Glutamatergic neuron (in vitro differentiated cells): ENCODE results near the gene CA5A. TPM values are rescaled to one million over a fixed set of nuclear protein-coding genes. Genes with fewer than 3 reads are reported as not detected.

Experiments used
- DNase-seq: peaks from one replicate; pipeline ENCODE4 v3.0.0; 2022
- H3K27ac Mint-ChIP-seq: one replicate; pipeline ENCODE4 v1.8.0; 2020; ENCODE audit warnings: mild to moderate bottlenecking, mixed read lengths, inconsistent platforms; ENCODE audit not compliant: unreplicated experiment
- H3K27me3 Mint-ChIP-seq: one replicate; pipeline ENCODE4 v1.8.0; 2020; ENCODE audit warnings: mild to moderate bottlenecking, moderate library complexity, mixed read lengths, inconsistent platforms; ENCODE audit not compliant: unreplicated experiment
- H3K36me3 Mint-ChIP-seq: one replicate; pipeline ENCODE4 v1.8.0; 2020; ENCODE audit warnings: mild to moderate bottlenecking, mixed read lengths, inconsistent platforms; ENCODE audit not compliant: unreplicated experiment
- H3K4me1 Mint-ChIP-seq: one replicate; pipeline ENCODE4 v1.8.0; 2020; ENCODE audit warnings: mild to moderate bottlenecking, low read depth, mixed read lengths, inconsistent platforms; ENCODE audit not compliant: unreplicated experiment
- H3K4me3 Mint-ChIP-seq: one replicate; pipeline ENCODE4 v1.8.0; 2020; ENCODE audit warnings: mild to moderate bottlenecking, mixed read lengths, inconsistent platforms; ENCODE audit not compliant: unreplicated experiment
- H3K9me3 Mint-ChIP-seq: one replicate; pipeline ENCODE4 v1.8.0; 2020; ENCODE audit warnings: mild to moderate bottlenecking, moderate library complexity, mixed read lengths, inconsistent platforms; ENCODE audit not compliant: unreplicated experiment
- CTCF ChIP-seq: fragments of 200-600 bp; sonication (generic); IDR thresholded peaks from one replicate; pipeline ENCODE4 v1.5.0; 2021; ENCODE audit not compliant: partially characterized antibody, unreplicated experiment
- total RNA-seq: library from RNA; stranded (reverse); fragmentation: NEBNext Ultra II Directional; extraction: Animal tissue kit (Norgen Biotek cat#: 25700); gene quantifications from one replicate; pipeline ENCODE4 v1.2.1, GENCODE V29; 2021; ENCODE audit not compliant: unreplicated experiment

Gene CA5A
- total RNA-seq, 1 donor from 2014 or later = not detected

GRCh38 chr16:87974178-87974577, 37.8 kb upstream of the CA5A start:
- Mint-ChIP-seq H3K4me3 (peak overlapping the region; percentile 65), H3K4me1 (peaks cover 19% of the 10 kb centered on the region), H3K27ac (peak overlapping the region; percentile 83), H3K27me3 (peaks cover 4% of the 10 kb centered on the region), H3K9me3 (peaks cover 14% of the 10 kb centered on the region), H3K36me3 (peaks cover 24% of the 10 kb centered on the region)
- no peak for TF ChIP-seq CTCF
- no peak for DNase-seq

- no peak for DNase-seq
- Mint-ChIP-seq H3K9me3 (peaks cover 17% of the 10 kb centered on the region), H3K4me3 (no peak overlapping the region), H3K27ac (no peak overlapping the region), H3K36me3 (peaks cover 24% of the 10 kb centered on the region), H3K27me3 (peaks cover 4% of the 10 kb centered on the region), H3K4me1 (peaks cover 14% of the 10 kb centered on the region)
- no peak for TF ChIP-seq CTCF
Measured at GRCh38 chr16:87973717-87974116, 37.4 kb upstream of the CA5A start.

- H3K27me3 Mint-ChIP-seq = peaks cover 4% of the 10 kb centered on the region
- H3K27ac Mint-ChIP-seq = peak overlapping the region; percentile 10
- no peak overlapping the region for H3K4me3 Mint-ChIP-seq
- peaks cover 24% of the 10 kb centered on the region for H3K36me3 Mint-ChIP-seq
- peaks cover 12% of the 10 kb centered on the region for H3K4me1 Mint-ChIP-seq
- no peak for TF ChIP-seq CTCF
- H3K9me3 Mint-ChIP-seq = peaks cover 17% of the 10 kb centered on the region
- no peak for DNase-seq
Measured at GRCh38 chr16:87971933-87972332, 35.6 kb upstream of the CA5A start.

GRCh38 chr16:87970186-87970585, 33.9 kb upstream of the CA5A start:
- peaks cover 24% of the 10 kb centered on the region for H3K36me3 Mint-ChIP-seq
- no peak overlapping the region for H3K27ac Mint-ChIP-seq
- H3K4me1 Mint-ChIP-seq = peaks cover 12% of the 10 kb centered on the region
- peaks cover 20% of the 10 kb centered on the region for H3K9me3 Mint-ChIP-seq
- DNase-seq = no peak
- peaks cover 4% of the 10 kb centered on the region for H3K27me3 Mint-ChIP-seq
- no peak overlapping the region for H3K4me3 Mint-ChIP-seq
- no peak for TF ChIP-seq CTCF

GRCh38 chr16:87968541-87968940, 32.2 kb upstream of the CA5A start:
- H3K4me3 Mint-ChIP-seq = no peak overlapping the region
- H3K36me3 Mint-ChIP-seq = peaks cover 24% of the 10 kb centered on the region
- H3K4me1 Mint-ChIP-seq = peaks cover 3% of the 10 kb centered on the region
- no peak overlapping the region for H3K27ac Mint-ChIP-seq
- H3K9me3 Mint-ChIP-seq = peaks cover 22% of the 10 kb centered on the region
- TF ChIP-seq CTCF = no peak
- peaks cover 4% of the 10 kb centered on the region for H3K27me3 Mint-ChIP-seq
- no peak for DNase-seq
